Globus pallidus (tissue), 1 donor: ENCODE data around the gene ZCCHC18.

Source experiments
- DNase-seq: peaks from one replicate; pipeline ENCODE4 v3.0.0-alpha.2; 2015; ENCODE audit warnings: low spot score

The ZCCHC18 gene

GRCh38 chrX:104134583-104135261 lies 22.4 kb downstream of the ZCCHC18 start:
- DNase-seq = no peak

DNA sequence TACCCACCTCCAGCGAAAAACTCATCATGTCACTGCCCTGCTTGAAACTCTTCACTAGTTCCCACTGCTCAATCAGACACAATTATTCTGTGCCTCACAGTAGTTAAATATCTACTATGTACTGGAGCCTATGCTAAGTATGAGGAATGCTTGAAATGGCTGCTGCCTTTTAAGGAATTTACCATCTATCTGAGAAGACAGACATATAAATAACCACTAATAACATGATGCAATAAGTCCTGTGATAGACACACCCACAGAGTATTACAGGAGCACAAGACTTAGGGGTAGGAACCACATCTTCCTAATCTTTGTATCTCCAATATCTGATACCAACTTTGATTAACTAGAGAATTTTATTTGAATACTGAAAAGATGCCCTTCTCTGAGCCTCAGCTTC lies 23.4 kb downstream of the ZCCHC18 start:
- DNase-seq = no peak

- DNase-seq = peak; percentile 77
These were observed 24.1 kb downstream of the ZCCHC18 start for GRCh38 chrX:104136241-104137019.

DNA sequence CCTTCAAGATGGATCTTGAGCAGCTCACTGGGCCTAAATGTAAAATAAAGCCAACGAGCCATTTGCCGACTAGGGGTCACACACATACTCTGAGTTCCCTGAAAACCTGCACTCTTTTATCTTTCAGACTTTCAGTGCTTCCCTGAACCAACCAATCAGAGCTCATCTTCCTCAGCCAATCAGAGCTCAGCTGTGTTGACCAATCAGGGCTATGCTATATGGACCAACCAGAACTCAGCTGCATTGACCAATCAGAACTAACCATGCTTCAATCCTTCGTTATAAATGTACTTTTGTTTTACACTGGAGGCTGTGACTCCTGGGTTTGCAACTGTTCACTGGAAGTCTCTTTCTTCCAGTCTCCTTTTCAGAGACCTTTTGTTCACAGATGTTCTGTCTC lies 25.2 kb downstream of the ZCCHC18 start:
- DNase-seq = no peak

DNA sequence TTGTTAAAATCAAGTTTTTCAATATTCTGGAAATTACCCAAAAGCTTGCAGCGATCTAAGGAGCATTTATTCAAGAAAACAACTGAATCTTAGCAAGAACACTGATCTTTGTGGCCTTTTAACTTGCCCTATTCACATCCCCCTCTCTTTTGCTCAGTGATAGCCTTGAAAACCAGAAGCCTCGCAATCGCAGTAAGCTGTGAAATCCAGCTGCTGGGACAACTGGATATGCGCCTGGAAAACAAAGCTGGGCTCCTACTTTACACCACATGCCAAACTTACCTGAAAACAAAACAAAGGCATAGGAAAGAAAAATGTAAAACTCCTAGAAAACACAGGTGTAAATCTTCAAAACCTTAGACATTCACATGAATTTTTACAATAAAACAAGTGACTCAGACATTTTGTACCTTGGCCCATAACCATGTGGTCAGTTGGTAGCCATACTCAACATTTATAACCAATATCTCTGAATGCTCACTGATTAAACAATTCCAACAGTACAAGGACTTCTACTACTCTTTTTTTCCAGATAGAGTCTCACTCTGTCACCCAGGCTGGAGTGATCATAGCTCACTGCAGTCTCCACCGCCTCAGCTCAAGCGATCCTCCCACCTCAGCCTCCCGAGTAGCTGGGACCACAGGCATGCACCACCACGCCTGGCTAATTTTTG lies 28.9 kb downstream of the ZCCHC18 start:
- DNase-seq = no peak

- DNase-seq = no peak
These were observed 38.7 kb downstream of the ZCCHC18 start for GRCh38 chrX:104151037-104151436.

DNA sequence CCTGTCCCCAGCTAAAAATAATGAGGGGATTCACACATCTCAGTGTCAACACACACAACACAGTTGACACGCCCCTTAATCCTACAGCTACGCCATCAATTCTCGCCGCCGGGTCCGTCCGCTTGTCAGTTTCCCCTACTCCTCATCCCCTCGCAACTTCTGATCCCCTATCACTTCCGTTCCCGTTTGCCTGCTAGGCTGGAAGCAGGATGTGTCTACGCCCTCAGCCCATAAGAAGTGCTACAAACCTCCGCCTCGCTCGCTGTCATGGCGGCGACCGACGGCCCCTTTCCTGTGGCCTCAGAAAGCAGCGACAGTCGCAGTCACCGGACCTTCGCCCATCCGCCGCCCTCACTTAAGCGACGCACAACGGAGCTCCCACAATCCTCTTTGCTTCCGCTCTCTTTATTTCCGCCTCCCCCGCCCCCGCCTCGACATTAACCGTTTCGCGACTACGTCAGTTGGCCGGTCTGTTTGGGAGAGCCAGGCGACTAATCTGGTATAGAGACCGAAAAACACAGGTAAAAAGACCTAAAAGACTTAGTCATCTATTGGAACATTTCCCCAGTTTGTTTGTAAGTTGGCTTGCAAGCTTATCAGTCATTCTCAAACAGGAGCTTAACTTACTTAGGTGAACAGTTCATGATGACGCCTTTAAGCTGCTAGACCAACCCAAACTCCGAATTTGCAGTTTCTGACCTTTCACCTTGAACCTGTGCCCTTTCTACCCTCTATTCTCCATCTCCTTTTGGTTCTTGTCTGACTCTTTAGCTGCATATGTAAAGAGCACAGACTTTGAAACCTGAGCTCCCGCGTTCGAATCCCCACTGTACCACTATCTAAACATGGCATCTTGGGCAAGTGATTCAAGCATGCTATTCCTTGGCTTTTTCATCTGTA lies 44.6 kb downstream of the ZCCHC18 start, which contains the start of gene SLC25A53:
Gene SLC25A53 (minus strand): TSS at position 380 of the 900 bp plus-strand sequence. CDS start 51,752 bp downstream, outside the sequence.
- DNase-seq = peak; percentile 82
